HCEC 1CT (cell line): ENCODE results near the gene PKD1L1.
"Not testable (repeated sequence)": the region's sequence is repeated elsewhere in the genome, so short reads cannot be mapped to it uniquely, and the experiment has no call there.

ENCODE experiments used
- DNase-seq: peaks from one replicate; pipeline ENCODE4 v3.0.0-alpha.2; 2017

PKD1L1 gene

GRCh38 chr7:47814905-47815613 lies 133.2 kb downstream of the PKD1L1 start:
- no peak for DNase-seq

DNA sequence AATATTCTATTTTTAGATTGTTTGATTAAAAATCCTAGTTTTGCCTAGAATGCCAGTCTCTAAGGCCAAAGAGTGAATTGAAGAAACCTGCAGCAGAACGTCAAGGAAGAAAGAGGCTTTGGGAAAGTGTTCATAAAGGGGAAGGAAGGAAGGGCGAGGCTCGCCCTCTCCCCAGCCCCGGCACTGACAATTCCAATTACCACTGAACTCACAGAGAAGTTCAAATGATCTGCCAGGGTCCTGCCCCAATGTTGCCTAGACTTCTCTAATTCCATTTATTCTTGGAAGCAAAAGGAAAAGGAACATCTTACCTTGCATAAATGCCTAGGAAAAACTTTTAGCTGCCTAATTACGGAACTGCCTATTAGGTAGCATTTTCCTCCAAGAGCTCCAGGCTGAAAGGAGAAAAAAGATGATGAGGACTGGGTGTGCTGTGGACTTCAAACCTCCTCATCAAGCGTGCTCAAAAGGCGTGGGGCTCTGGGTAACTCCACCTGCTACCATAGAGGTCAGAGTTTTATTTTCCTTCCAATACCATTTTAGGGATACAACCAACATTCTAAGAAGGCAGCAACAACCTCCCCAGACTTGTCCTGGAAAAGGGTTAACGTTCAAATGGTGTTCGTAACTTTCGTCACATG lies 134.5 kb downstream of the PKD1L1 start:
- DNase-seq, result no peak

DNA sequence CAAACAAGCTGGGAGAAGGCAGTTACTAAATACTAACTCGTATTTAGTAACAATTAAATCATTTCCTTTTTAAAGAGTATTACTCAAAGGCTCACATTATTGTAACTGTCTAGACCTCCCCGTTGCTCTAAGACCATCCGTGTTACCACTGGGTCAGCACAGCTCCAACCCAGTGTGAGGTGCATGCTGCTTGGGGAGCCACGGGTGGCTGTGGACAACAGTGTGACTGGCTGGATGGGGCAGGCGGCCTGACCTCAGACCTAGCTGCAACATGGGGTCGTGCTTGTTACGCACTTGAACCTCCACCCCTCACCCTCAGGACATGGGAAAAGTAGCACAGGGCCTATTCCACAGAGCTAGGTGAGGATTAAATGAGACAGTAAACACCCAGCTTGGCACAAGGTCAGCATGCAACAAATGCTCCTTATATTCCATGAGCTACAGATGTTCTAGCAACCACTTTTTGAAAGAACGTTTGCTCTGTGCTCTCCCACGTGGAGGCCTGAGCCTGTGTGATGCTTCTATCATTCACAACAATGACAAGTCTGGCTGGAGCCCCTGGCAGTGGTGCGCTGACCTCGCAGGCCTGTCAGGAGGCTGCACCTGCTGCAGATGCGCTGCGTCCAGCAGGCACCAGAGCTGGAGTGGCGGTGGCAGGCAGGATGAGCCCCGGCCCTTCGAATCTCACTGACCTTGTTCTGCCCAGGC lies 135.7 kb downstream of the PKD1L1 start:
- DNase-seq, result no peak

DNA sequence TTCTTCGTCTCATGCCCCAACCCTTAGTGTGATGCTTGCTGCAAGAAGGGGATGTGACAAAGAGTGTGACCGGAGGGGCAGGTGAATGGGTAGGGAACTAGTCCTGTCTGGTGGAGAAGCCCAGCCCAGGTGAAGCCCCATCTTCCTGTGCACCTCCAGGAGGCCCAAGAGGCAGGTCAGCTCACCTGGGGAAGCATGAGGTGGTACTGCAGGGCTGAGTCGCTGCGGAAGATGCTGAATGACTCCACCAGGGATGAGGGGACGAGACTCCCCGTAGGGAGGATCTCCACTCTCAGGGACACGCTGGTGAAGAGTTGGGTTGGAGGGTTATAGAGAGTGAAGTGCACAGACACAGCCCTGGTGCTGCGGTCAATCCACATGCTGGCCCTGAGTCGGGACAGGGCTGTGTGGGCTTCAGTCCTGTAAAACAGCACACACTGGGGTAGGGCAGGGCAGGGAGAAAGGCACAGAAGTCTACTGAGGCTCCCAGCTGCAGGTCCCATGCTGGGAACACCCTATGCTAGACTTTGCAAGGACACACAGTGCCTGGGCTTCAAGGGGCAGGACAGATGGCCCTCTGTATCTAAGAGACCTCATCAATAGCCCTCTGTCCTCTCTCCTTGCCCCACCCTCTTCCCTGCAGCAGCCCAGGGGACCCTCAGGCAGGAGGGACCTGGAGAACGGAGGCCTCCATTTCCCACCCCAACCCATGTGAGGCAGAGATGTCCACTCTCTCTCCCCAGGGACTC lies 136.5 kb downstream of the PKD1L1 start:
- DNase-seq, result no peak

DNA sequence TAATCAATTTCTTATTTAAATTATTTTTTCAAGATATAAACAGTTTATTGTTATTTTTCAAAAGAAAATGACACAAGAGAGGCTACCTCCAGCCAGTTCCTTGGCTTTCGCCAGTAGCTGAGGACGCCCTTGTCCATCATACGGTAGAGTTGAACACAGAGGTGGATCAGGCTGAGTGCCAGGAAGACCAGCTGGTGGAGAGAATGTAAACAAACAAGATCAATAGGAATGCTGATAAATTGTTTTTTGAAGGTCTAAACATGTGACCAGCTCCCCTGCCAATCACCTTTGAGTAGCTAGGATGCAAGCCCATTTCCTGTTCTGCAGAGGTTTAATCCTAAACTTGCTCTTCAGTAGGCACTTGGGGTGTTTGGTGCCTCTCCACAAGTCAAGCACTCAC lies 138.9 kb downstream of the PKD1L1 start:
- no peak for DNase-seq

DNA sequence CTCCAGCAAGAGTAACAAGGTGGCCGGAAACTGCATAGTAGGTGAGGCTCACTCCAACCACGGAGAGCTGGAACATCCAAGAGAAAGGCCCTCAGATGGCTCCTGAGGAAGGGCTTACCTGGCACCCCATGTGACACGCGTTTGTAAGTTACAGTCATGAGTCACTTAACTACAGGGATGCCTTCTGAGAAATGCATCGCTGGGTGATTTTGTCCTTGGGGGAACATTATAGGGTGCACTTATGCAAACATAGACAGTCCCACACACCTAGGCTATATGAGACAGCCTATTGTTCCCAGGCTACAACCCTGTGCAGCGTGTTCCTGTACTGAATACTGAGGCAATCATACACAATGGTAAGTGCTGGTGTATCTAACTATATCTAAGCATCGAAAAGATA lies 139.9 kb downstream of the PKD1L1 start:
- DNase-seq, result no peak

DNA sequence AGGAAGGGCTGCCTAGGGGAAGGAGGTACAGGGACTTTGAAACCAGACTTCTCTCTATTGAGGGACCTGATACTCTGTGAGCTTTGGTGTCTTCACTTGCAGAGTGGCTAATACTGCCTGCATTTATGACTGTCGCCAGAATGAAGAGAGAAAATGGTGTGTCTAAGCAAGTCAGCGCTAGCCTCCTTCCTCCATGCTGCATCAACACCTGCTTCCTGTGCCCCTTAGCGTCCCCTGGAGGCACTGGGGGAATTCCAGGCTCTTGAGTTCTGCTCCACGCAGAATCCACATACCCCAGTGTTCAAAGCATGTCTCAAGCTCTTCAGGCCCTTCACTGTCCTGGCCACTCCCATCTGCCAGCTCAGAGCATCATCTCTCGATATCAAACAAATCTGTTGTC lies 140.5 kb downstream of the PKD1L1 start:
- no peak for DNase-seq

- no peak for DNase-seq
Observed at GRCh38 chr7:47807126-47807525, 141.1 kb downstream of the PKD1L1 start.

GRCh38 chr7:47806701-47807103 lies 141.6 kb downstream of the PKD1L1 start:
- no peak for DNase-seq

DNA sequence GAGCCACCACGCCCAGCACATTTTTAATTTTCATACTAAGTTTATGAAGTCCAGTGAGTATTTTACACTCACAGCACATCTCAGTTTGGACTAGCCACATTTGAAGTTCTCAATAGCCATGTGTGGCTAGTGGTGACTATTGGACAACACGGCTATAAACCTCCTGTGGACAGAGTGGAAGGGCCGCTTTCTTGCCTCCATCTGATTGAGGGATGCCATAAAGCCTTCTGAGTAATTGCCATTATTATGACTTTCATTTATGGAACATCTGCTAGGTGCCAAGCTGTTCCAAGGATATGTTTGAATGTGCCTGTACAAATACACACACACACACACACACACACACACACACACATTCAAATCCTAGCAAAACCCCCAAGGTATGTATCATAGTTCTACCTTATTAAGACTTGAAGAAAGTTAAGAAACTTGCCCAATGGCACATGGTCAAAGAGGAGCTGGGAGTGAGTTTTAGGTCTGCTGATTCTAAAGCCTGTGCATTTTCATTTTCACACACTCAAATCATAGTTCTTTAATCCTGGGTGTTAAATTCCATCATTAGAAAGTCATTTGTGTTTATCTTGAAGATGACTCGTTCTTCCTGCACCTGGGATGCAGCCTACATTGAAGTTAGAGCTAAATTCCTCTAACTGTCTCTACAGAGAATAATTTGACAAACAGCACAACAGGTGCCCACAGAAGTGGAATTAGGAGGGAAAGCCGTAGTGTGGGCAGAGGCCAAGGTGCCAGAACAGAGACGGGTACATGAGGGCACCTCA lies 143.3 kb downstream of the PKD1L1 start:
- peak; percentile 53 for DNase-seq

GRCh38 chr7:47803846-47804245 lies 144.4 kb downstream of the PKD1L1 start:
- no peak for DNase-seq

DNA sequence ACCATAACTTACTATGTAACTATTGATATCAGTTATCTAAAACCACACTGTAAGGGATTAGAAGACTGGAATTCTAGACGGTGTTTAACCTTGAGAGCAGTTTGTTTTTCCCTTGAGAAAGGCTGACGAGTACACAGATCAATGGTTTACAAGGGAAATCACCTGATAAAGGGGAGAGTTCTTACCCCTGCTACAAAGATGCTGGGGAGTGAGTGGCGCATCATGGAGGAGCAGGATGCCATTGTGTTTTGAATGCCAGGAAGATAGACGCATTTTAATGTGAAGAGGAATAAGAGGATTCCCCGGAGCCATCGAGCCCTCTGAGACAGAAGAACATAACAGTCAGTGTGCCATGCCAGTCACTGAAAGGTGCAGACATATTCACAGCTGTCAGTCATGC lies 145.2 kb downstream of the PKD1L1 start:
- no peak for DNase-seq

- no peak for DNase-seq
Observed at GRCh38 chr7:47801423-47801822, 146.8 kb downstream of the PKD1L1 start.

DNA sequence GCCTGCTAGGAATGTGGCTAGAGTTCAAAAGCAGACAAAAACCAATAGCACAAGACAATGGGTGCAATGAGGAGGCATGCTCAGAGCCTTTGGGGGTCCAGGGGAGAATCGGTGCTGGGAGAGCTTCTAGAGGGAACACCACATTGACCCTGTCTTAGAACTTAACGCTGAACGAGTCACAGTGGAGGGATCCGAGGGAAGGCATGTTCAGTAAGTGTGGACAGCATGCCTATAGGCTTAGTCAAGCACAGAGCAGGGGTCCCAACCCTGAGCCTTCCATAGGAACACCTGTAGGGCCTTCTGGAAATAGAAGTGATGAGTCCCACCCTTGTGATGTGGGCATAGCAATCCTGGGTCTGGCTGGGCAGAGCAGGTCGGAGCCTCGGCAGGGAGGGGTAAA lies 148.7 kb downstream of the PKD1L1 start:
- DNase-seq, result no peak

DNA sequence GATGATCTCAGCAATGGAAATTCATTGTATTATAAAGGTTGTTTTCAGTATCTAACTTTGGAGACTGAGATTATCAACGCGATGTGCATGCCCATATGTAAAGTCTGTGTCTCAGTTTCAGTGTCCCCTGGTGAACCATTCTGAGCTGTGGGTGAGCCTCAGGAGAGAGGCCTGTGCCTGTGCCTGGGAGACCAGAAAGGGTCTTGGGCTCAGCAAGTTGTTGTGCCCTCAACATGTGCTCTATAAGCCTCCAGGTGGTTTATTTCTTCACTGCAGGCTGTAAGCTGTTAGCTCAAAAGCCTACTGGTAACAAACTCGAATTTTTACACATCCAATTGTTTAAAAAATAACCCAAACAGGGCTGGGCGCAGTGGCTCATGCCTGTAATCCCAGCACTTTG lies 151.9 kb downstream of the PKD1L1 start:
- no peak for DNase-seq

- DNase-seq, result peak; percentile 75
Observed at GRCh38 chr7:47795631-47796030, 152.6 kb downstream of the PKD1L1 start.

DNA sequence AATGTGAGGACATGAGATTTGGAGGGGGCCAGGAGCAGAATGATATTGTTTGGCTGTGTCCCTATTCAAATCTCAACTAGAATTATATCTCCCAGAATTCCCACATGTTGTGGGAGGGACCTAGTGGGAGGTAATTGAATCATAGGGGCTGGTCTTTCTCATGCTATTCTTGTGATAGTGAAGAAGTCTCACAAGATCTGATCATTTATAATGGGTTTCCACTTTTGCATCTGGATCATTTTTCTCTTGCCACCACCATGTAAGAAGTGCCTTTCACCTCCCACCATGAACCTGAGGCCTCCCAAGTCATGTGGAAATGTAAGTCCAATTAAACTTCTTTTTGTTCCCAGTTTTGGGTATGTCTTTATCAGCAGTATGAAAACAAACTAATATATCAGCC lies 153.1 kb downstream of the PKD1L1 start:
- DNase-seq, result not testable (repeated sequence)

- no peak for DNase-seq
Observed at GRCh38 chr7:47794016-47794415, 154.2 kb downstream of the PKD1L1 start.

- DNase-seq, result not testable (repeated sequence)
Observed at GRCh38 chr7:47793186-47793585, 155.1 kb downstream of the PKD1L1 start.

DNA sequence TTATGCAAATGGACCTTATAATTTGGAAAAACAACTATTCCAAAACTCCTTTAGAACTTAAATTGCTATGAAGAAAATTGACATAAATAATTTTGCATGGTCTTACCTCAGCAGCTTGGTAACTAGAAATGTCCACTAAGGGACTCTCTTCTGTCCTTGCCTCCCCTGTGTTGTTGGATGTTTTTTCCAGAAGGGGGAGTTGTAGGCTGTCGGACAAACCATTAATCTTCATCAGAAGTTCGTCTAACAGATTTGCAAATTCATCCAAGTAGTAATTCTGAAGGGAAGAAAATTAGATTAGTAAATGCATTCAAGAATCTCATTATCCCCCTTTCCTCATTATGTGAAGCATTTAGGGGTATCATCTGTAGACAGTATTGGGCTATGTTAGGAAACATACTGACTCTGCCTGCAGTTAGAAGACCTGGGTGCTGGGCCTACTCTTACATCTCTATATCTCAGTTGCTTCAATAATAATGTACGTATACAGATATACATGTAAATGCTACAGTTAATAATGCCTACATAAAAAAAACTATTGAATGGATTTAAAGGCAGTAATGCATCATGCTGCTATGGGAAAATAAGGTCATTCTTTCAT lies 155.6 kb downstream of the PKD1L1 start:
- no peak for DNase-seq

DNA sequence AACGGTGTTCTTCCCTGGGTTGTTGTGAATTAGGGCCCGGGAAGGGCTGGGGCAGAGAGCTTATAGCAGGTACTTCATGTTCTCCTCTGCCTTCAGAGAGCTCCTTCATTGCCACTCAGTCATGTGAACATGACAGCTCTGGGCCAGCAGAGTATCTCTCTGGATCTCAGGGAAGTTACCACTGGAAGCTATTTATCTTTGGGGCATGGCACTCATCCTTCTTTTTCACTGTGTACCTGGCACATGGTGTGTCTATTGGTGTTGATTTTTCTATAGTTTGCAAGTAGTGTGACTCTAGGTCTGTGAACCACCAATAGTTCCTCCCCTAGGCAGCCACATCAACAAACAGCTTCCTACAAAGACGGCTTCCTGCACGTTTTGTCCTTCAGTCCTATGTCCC lies 156.6 kb downstream of the PKD1L1 start:
- DNase-seq, result no peak

DNA sequence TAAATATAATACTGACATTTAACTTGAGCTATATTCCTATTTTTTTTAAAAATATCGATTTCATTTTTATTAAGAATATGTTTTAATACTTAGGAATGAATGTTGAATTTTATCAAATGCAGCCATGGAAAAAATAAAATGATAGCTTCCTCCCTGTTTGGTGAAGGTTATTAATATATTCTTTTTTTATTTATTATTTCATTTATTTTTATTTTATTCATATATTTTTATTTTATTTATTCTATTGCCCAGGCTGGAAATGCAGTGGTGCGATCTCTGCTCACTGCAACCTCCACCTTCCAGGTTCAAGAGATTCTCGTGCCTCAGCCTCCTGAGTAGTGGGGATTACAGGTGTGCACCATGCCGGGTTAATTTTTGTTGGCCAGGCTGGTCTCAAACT lies 160.2 kb downstream of the PKD1L1 start:
- DNase-seq, result no peak
